Dendritic cell treated with granulocyte-macrophage colony-stimulating factor and Interleukin-4, amounts not matched to agents 40 ng/mL and 50 ng/mL, for 4 days (primary cell): ENCODE data around the gene ADGRG1.

Experiments
- H3K27ac Mint-ChIP-seq: one replicate; pipeline ENCODE4 v1.8.0; 2022; ENCODE audit warnings: mild to moderate bottlenecking, mixed read lengths
- H3K27me3 Mint-ChIP-seq: one replicate; pipeline ENCODE4 v1.8.0; 2022; ENCODE audit warnings: mild to moderate bottlenecking, mixed read lengths
- H3K36me3 Mint-ChIP-seq: one replicate; pipeline ENCODE4 v1.8.0; 2022; ENCODE audit warnings: low read depth, mixed read lengths
- H3K4me1 Mint-ChIP-seq: one replicate; pipeline ENCODE4 v1.8.0; 2022; ENCODE audit warnings: low read depth, mixed read lengths
- H3K4me3 Mint-ChIP-seq: one replicate; pipeline ENCODE4 v1.8.0; 2022; ENCODE audit warnings: mild to moderate bottlenecking, moderate library complexity, mixed read lengths
- H3K9me3 Mint-ChIP-seq: one replicate; pipeline ENCODE4 v1.8.0; 2022; ENCODE audit warnings: mixed read lengths
- intact Hi-C: fragments of 100-400 bp; cut with micrococcal nuclease; formaldehyde crosslinking; loops from one replicate; pipeline ENCODE4 v1.15.0; 2022

ADGRG1 gene

DNA sequence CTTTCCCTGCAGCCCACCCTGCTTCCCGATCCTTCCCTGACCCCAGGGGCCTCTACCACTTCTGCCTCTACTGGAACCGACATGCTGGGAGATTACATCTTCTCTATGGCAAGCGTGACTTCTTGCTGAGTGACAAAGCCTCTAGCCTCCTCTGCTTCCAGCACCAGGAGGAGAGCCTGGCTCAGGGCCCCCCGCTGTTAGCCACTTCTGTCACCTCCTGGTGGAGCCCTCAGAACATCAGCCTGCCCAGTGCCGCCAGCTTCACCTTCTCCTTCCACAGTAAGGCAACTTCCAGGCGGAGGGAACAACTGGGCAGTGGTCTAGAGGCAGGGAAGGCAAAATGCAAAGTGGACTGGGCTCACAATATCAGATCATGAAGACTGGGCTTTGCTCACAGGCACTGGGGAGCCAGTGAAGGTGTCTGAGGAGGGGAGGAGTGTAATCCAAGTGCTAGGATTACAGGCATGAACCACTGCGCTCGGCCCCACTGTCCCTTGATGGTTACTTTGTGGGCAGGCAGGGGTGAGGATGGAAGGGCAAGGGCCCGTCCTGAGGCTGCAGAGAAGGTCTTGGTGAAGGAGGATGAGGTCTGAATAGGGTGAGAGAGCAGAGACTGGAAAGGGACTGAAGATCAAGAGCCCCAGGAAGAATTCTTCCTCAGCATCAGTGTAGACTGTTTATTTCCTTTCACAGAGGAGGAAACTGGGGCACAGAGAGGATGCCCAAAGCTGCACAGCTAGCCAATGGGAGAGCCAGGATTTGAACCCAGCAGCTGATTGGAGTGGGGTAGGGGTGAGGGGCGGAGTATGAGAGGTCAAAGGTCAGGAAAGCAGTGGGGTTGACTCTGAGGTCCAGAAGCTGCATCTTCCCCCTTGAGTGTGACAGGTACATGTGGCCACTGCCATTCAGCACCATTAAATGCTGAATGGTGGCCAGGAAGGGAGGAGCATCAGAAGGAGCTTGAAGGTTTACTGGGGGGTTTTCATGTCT lies 23.2 kb downstream of the ADGRG1 start:
- intact Hi-C loops = no loop called here
- Mint-ChIP-seq H3K4me3 (no peak overlapping the region), H3K36me3 (no peaks in the 10 kb centered on the region), H3K27me3 (peaks cover 58% of the 10 kb centered on the region), H3K27ac (no peak overlapping the region), H3K4me1 (peaks cover 23% of the 10 kb centered on the region), H3K9me3 (no peaks in the 10 kb centered on the region)

DNA sequence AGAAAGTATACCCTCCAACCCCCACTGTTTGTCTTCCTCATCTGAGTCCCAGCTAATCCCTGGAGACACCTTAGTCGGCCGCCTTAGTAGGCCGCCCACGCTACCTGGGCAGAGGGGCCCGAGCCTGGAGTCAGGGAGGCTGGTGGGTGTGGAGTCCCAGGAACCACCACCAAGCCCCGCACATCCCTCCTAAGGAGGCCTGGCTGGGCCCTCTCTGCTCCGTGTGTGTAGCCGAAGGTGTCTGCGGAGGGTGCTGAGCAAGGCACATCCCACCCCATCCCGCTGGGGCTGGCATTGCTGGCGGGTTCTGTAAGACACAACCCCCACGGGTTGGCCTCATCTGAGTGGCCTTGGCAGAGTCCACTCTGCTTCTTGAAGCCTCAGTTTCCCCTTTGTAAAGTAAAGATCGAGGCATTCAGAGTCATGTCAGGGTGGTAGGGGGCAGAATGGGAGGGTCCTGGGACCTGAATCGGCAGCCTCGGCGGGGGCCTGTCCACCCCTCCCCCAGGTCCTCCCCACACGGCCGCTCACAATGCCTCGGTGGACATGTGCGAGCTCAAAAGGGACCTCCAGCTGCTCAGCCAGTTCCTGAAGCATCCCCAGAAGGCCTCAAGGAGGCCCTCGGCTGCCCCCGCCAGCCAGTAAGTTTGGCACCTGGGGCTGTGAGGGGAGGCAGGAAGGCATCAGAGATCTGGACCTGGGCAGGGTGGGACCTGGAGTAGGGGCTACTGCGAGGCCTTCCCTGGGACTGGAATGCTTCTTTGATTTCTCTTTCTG lies 24.5 kb downstream of the ADGRG1 start:
- Mint-ChIP-seq H3K27me3 (peaks cover 48% of the 10 kb centered on the region), H3K36me3 (no peaks in the 10 kb centered on the region), H3K4me1 (peaks cover 15% of the 10 kb centered on the region), H3K27ac (no peak overlapping the region), H3K4me3 (no peak overlapping the region), H3K9me3 (no peaks in the 10 kb centered on the region)
- intact Hi-C loops = no loop called here

DNA sequence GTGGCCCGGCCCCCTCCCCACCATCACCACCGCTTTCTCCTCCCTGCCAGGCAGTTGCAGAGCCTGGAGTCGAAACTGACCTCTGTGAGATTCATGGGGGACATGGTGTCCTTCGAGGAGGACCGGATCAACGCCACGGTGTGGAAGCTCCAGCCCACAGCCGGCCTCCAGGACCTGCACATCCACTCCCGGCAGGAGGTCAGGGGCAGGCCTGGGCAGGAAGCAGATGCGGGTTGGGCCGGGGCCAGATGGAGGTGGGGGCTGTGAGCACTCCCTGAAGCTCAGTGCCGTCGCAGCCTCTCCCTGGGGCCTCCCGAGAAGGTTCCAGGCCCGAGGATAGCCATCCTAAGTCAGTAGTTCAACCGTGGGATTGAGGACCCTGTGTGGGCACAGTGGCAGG lies 25.5 kb downstream of the ADGRG1 start:
- H3K4me3 Mint-ChIP-seq = no peak overlapping the region

DNA sequence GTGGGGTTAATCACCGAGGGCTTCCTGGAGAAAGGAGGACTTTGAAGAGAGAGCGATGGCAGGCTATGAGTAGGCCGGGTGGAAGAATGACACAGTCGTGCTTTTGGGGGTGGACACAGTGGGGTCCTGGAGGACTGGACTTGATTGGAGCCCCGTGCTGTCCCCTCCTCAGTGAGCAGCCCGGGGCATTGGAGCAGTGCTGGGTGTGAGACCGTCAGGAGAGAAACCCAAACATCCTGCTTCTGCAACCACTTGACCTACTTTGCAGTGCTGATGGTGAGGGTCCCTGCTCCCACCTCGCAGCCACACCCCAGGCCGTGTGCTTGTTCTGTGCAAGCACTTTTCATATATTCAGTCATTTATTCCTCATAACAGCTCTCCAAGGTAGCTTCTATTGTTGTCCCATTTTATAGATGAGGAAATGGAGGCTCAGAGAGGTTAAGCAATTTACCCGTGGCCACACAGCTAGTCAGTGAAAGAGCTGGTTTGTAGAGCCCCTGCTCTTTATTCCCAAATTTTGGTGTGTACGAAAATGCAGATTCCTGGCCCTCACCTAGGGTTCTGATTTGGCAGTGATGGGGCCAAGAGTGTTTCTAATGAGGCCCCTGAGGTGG lies 28.0 kb downstream of the ADGRG1 start:
- H3K27me3 Mint-ChIP-seq = peaks cover 33% of the 10 kb centered on the region
- H3K4me3 Mint-ChIP-seq = no peak overlapping the region
- no peak overlapping the region for H3K27ac Mint-ChIP-seq
- no peaks in the 10 kb centered on the region for H3K4me1 Mint-ChIP-seq
- intact Hi-C loops = no loop called here
- H3K36me3 Mint-ChIP-seq = no peaks in the 10 kb centered on the region
- no peaks in the 10 kb centered on the region for H3K9me3 Mint-ChIP-seq

More for the DNA sequence above, 25.5 kb downstream of the ADGRG1 start:
- H3K27me3 Mint-ChIP-seq = peaks cover 47% of the 10 kb centered on the region
- H3K4me1 Mint-ChIP-seq = peaks cover 10% of the 10 kb centered on the region
- intact Hi-C loops = no loop called here
- no peaks in the 10 kb centered on the region for H3K36me3 Mint-ChIP-seq
- H3K27ac Mint-ChIP-seq = no peak overlapping the region
- no peaks in the 10 kb centered on the region for H3K9me3 Mint-ChIP-seq

DNA sequence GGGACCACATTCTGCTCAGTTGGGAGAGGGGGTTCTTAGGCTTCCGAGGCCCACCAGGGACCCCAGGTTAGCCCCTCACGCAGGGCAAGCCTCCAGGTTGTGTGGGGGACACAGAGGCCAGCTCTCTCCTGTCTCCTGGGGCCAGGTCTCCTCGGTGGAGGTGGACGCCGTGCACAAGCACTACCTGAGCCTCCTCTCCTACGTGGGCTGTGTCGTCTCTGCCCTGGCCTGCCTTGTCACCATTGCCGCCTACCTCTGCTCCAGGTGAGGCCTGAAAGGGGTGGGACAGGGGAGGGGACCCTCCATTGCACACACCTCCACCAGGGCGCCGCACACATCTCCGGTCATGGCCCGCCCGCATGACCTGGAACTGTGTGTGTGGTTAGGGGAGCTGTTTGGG lies 28.8 kb downstream of the ADGRG1 start:
- no peak overlapping the region for H3K4me3 Mint-ChIP-seq
- no peak overlapping the region for H3K27ac Mint-ChIP-seq
- no peaks in the 10 kb centered on the region for H3K4me1 Mint-ChIP-seq

DNA sequence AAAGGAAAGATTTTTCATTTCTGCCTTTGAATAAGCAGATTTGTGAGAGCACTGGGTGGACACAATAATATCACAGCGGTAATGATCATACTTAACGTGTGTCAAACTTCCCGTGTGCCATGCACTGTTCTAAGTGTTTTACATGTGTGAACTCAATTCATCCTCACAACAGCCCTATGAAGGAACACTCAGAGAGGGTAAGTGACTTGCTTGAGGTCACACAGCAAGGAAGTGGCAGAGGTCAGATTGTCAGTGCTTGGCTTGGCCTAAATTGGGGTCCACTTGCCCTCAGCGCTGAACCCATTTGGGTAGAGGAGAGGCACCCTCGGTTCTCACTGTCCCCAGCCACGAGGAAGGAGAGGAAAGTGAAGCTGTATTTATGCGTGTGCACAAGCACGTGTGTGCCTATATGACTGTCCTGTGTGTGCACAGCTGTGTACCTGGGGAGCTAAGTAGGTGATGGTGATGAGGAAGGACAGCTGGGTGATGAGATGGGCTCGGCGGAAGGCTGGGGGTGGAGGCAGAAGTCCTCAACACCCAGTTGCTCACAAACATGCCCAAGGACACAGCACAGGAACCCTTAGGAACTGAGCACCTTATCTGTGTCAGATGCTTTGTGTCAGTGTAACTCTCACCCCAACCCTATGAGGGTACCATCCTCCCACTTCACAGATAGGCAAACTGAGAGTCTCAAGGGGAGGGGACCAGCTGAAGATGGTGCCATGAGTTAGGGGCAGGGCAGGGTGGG lies 29.9 kb downstream of the ADGRG1 start:
- no peak overlapping the region for H3K27ac Mint-ChIP-seq
- no peaks in the 10 kb centered on the region for H3K9me3 Mint-ChIP-seq
- no peak overlapping the region for H3K4me3 Mint-ChIP-seq
- intact Hi-C loops = no loop called here
- no peaks in the 10 kb centered on the region for H3K36me3 Mint-ChIP-seq
- peaks cover 24% of the 10 kb centered on the region for H3K27me3 Mint-ChIP-seq
- no peaks in the 10 kb centered on the region for H3K4me1 Mint-ChIP-seq

More for the DNA sequence above, 28.8 kb downstream of the ADGRG1 start:
- H3K36me3 Mint-ChIP-seq = no peaks in the 10 kb centered on the region
- intact Hi-C loops = no loop called here
- H3K27me3 Mint-ChIP-seq = peaks cover 26% of the 10 kb centered on the region
- no peaks in the 10 kb centered on the region for H3K9me3 Mint-ChIP-seq

DNA sequence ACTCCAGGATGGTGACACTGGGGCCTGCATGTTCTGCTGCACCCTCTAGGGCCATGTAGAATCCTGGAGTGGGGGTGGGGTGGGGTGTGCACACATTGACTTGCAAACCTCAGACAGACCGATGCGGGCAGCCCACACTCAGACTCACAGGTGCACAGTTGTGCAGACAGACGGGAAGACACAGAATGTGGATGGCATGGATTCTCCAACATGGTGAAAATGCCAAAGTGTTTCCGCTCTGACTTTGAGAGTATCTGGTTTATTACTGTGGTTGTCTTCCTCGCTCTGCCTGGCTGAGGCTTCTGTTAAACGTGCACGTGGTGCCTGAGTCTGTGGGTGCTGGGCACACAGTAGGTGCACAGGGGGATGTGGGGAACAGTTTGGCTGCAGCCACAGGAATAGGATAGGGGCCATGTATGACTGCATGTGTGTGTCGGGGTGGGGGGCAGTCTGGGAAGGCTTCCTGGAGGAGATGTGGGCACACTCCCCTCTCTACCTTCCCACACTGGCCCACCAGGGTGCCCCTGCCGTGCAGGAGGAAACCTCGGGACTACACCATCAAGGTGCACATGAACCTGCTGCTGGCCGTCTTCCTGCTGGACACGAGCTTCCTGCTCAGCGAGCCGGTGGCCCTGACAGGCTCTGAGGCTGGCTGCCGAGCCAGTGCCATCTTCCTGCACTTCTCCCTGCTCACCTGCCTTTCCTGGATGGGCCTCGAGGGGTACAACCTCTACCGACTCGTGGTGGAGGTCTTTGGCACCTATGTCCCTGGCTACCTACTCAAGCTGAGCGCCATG lies 30.6 kb downstream of the ADGRG1 start:
- Mint-ChIP-seq H3K9me3 (no peaks in the 10 kb centered on the region), H3K27me3 (peaks cover 17% of the 10 kb centered on the region), H3K27ac (no peak overlapping the region), H3K4me3 (no peak overlapping the region), H3K4me1 (no peaks in the 10 kb centered on the region), H3K36me3 (no peaks in the 10 kb centered on the region)
- intact Hi-C loops = no loop called here

DNA sequence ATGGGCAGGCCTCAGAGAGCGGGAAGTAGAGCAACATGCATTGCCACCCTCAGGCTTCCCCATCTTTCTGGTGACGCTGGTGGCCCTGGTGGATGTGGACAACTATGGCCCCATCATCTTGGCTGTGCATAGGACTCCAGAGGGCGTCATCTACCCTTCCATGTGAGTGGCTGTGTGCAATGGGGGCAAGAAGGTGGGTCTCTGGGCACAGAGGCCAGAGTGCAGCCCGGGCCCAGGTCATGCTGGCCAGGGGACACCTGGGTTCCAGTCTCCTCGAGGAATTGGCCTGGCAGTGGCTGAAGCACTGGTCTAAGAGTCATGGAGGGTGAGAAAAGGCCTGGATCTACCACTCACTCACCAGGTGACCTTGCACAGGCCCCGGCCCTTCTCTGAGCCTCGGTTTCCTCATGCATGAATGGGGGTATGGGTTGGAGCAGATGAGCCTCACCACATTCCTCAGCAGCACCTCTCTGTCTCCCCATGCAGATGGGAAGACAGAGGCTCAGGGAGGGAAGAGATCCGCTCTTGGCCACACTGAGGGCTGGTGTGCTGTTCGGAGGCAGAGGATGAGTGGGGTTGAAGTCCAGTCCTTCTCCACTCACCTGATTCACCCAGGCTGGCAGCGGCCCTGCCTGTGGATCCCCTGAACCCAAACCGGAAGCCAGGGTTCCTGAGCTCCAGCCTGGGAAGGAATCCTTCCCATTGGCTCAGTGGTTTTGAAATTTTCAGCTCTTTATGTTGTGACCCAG lies 32.5 kb downstream of the ADGRG1 start:
- intact Hi-C loops = no loop called here
- peaks cover 9% of the 10 kb centered on the region for H3K27me3 Mint-ChIP-seq
- no peaks in the 10 kb centered on the region for H3K36me3 Mint-ChIP-seq
- no peaks in the 10 kb centered on the region for H3K4me1 Mint-ChIP-seq
- no peaks in the 10 kb centered on the region for H3K9me3 Mint-ChIP-seq
- no peak overlapping the region for H3K27ac Mint-ChIP-seq
- no peak overlapping the region for H3K4me3 Mint-ChIP-seq

DNA sequence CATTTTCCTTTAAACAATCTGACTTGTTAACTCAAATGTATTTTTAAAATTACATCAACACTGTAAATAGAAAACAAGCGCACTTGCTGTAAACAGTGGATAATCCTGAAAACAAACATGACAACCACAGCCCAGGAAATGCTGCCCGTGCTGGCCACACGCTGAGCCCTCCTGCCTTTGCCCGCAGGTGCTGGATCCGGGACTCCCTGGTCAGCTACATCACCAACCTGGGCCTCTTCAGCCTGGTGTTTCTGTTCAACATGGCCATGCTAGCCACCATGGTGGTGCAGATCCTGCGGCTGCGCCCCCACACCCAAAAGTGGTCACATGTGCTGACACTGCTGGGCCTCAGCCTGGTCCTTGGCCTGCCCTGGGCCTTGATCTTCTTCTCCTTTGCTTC lies 33.1 kb downstream of the ADGRG1 start:
- Mint-ChIP-seq H3K9me3 (no peaks in the 10 kb centered on the region), H3K36me3 (no peaks in the 10 kb centered on the region), H3K27me3 (peaks cover 7% of the 10 kb centered on the region), H3K4me3 (no peak overlapping the region), H3K27ac (no peak overlapping the region), H3K4me1 (no peaks in the 10 kb centered on the region)
- intact Hi-C loops = no loop called here

DNA sequence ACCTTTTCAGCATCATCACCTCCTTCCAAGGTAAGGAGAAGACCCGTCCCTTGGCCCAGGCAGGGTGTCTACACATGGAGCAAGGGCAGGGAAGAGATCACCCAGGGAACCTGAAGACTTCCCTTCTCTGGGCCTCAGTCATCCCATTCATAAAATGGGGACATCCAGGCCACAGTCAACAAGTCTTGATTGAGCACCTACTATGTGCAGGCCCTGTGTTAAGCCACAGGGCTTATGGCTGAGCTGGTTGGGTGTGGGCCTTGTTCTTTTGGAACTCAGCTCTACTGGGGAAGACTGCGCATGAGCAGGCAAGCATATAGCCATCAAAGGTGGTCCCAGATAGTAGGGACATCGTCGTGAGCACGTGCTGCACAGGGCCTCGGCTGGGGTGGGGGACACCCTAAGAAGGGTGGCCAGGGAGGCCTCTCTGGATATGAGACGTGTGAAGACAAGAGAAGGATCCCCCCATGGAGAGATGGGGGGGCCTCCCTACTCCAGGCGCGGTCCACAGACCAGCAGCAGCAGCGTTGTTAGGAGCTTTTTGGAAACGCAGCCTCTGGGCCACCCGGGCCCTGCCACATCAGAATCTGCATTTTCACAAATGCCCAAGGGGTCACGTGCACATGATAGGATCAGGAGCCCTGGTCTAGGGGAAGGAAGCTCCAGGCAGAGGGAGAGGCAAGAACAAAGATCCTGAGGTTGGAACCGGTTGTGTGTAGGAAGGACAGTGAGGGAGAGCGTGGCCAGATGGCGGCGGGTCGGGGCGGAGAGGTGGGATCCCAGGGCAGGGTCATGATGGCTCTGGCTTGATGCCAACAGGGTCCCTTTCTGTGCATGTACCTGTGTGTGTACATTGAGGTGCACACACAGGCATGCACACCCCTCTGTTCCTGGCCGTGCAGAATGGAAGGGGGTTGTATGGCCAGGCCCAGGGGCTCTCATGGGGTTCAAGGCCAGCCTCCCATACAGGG lies 33.8 kb downstream of the ADGRG1 start:
- Mint-ChIP-seq H3K27me3 (peaks cover 7% of the 10 kb centered on the region), H3K4me3 (no peak overlapping the region), H3K36me3 (no peaks in the 10 kb centered on the region), H3K27ac (no peak overlapping the region), H3K9me3 (no peaks in the 10 kb centered on the region), H3K4me1 (peaks cover 6% of the 10 kb centered on the region)
- intact Hi-C loops = no loop called here

DNA sequence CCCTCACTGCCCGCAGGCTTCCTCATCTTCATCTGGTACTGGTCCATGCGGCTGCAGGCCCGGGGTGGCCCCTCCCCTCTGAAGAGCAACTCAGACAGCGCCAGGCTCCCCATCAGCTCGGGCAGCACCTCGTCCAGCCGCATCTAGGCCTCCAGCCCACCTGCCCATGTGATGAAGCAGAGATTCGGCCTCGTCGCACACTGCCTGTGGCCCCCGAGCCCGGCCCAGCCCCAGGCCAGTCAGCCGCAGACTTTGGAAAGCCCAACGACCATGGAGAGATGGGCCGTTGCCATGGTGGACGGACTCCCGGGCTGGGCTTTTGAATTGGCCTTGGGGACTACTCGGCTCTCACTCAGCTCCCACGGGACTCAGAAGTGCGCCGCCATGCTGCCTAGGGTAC lies 35.0 kb downstream of the ADGRG1 start:
- Mint-ChIP-seq H3K9me3 (no peaks in the 10 kb centered on the region), H3K4me3 (no peak overlapping the region), H3K27me3 (peaks cover 6% of the 10 kb centered on the region), H3K36me3 (no peaks in the 10 kb centered on the region), H3K4me1 (peaks cover 18% of the 10 kb centered on the region), H3K27ac (no peak overlapping the region)
- intact Hi-C loops = no loop called here
